Ammon's horn (tissue), 1 donor: ENCODE measurements around the gene HAVCR1.
"Not testable (repeated sequence)": the region's sequence is repeated elsewhere in the genome, so short reads cannot be mapped to it uniquely, and the experiment has no call there.

Source experiments
- DNase-seq: peaks from one replicate; pipeline ENCODE4 v3.0.0-alpha.2; 2016; ENCODE audit warnings: low spot score

The HAVCR1 gene

DNA sequence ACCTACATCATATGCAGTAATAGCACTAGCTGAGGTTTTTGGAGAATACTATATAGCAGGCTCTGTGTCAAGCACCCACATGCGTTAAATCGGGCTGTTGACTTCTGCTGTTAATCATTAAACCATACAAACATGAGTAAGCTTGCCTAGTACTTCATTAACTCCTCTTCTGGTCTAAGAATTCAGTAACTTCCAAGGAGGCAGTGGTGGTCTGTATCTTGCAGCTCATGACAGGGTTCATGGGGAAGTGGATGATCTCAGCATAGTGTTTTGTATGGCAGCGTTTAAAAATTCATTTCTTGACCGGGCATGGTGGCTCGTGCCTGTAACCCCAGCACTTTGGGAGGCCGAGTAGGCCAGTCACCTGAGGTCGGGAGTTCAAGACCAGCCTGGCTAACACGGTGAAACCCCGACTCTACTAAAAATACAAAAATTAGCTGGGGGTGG lies at the start of gene HAVCR1:
Gene HAVCR1, minus strand, starts transcription at position 24 of the 447 bp plus-strand sequence. CDS start 1,173 bp downstream, outside the sequence.
- DNase-seq, result no peak

- no peak for DNase-seq
Measured at GRCh38 chr5:157107508-157107907, 48.6 kb upstream of the HAVCR1 start.

GRCh38 chr5:157106630-157107461 lies 47.9 kb upstream of the HAVCR1 start:
- DNase-seq, result peak; percentile 9

DNA sequence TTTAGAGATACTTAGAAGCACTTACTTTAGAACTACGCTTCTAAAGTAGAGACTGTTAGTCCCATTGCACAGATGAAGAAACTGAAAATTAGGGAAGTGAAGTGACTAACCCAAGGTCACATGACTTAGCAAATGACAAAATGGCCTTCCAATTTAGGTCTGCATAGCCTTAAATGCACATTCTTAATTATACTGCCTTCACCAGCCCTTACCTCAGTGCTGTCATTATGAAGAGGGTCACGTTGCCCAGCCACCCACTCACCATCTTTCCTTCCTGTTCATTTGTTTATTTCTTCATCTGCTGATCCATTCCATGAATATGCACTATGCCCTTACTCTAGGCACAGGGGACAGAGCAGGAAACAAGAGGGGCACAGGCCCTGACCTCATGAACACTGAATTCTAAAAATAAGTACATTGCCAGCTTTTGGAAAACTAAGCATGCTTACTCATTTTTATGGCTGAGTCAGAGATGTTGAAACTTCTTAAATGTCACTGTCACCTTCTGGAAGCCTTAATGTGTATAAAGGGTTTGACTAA lies 41.3 kb upstream of the HAVCR1 start:
- no peak for DNase-seq

DNA sequence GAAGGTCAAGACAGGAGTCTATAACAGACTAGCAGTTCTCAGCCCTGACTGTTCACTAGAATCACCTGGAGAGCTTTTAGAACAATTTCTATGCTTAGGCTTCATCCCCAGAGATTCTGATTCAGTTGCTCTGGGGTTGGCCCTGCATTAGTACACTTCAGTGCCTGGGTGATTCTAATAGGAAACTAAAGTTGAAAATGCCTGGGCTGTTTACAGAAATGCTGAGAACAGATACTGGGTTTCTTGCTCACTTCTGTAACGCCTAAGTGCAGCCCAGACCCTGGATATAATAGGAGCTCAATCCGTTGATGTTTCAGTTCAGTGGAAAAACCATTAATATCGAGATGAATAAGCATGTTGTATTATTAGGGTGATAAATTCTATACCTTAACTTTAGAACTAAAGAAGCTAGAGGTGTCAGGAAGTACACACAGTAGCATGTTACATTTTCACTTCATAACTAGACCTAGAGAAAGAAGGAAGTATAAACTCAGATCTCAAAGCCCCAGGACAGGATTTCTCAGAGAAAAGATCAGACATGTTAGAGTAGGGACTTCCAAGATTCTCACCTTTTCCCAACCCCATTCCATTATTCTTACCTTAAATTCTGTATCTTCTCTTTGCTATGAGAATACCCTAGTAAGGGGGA lies 29.6 kb upstream of the HAVCR1 start:
- DNase-seq, result no peak

GRCh38 chr5:157086751-157087359 lies 27.9 kb upstream of the HAVCR1 start:
- DNase-seq, result no peak

DNA sequence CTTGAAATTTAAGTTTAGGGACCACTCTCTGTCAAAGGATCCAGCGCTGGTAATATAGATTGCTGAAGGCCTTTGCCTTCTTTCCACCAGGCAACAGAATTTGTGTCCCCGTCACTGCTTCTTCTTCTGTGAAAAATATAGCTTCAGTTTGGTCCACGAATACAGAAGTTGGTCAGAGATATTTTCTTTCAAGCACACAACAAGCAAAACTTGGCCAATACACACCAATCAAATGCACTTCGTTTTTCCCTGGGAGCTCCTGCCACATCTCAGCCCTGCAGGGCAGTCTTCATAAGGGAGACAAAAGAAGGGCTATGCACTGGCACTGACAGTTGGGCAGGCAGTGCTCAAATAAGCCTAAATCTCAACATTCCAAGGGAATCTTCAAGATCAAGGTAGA lies 27.0 kb upstream of the HAVCR1 start:
- DNase-seq, result peak; percentile 48

DNA sequence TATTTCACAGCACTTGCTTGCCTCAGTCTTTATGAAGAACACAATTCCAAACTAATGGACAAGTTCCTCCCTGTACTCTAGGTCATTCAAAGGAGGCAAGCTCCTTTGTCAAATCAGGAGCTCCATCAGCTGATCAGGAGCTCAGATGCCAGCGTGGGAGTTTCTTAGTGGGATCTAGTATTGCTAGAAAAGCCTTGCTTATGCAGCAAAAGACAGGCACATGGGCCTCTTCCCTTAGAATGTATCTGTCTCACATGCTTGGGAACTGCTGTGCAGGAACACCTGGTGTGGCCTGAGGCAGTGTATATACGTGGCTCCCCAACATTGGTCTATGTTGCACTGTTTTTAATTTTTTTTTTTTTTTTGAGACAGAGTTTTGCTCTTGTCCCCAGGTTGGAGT lies 21.4 kb upstream of the HAVCR1 start:
- no peak for DNase-seq

- peak; percentile 49 for DNase-seq
Measured at GRCh38 chr5:157076558-157076957, 17.6 kb upstream of the HAVCR1 start.

DNA sequence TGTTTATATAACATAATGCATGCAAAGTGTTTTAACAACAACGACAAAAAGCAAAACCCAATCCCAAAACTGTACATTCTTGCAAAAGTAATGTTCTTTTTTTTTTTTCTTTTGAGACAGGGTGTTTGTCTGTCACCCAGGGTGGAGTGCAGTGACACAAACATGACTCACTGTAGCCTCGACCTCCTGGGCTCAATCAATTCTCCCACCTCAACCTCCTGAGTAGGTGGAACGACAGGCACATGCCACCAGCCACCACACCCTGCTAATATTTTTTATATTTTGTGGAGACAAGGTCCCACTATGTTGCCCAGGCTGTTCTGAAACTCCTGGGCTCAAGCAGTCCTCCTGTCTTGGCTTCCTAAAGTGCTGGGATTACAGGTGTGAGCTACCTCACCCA lies 13.6 kb upstream of the HAVCR1 start:
- no peak for DNase-seq

DNA sequence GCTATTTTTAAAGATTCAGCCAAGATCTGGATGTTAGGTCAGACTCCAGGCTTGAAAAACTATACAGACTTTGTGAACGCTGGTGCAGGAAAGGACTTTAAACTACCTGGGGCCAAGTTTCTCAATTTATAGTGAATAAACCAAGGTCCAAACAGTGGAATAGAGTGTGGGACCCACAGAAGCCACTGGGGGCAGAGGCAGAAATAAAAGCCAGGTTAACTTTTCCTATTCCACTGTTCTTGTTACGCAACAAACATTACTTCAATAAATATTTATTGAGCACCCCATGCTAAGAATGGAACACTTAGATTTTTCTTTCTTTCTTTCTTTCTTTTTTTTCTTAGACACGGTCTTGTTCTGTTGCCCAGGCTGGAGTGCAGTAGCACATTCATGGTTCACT lies 11.0 kb upstream of the HAVCR1 start:
- no peak for DNase-seq

DNA sequence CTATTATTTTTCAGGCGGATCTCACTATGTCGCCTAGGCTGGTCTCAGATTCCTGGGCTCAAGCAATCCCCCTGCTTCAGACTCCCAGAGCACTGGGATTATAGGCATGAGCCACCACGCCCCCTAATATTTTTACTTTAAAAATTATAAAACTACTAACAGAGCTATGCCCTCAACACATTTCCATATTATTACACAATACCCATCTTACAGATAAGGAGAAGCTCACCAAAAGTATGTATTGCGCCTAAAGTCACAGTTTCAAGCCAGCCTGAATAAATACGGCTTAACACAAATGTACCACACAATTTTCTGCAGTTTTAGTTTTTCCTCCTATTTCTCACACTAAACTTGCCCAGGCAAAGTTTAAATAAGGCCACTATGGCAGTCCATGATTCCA lies 9.9 kb upstream of the HAVCR1 start:
- no peak for DNase-seq

DNA sequence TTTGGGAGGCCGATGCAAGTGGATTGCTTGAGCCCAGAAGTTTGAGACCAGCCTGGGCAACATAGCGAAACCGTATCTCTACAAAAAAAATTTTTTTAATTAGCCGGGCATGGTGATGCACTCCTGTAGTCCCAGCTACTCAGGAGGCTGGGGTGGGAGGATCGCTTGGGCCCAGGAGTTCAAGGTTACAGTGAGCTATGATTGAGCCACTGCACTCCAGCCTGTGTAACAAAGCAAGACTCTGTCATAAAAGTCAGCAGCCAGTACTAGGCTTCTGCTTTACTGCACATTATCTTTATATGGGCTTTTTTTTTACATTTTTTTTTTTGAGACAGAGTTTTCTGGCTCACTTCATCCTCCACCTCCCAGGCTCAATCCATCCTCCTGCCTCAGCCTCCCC lies 9.4 kb upstream of the HAVCR1 start:
- DNase-seq, result no peak

- no peak for DNase-seq
Measured at GRCh38 chr5:157067005-157067404, 8.1 kb upstream of the HAVCR1 start.

- no peak for DNase-seq
Measured at GRCh38 chr5:157066080-157066479, 7.2 kb upstream of the HAVCR1 start.

GRCh38 chr5:157063776-157064430 lies 5.0 kb upstream of the HAVCR1 start:
- no peak for DNase-seq

DNA sequence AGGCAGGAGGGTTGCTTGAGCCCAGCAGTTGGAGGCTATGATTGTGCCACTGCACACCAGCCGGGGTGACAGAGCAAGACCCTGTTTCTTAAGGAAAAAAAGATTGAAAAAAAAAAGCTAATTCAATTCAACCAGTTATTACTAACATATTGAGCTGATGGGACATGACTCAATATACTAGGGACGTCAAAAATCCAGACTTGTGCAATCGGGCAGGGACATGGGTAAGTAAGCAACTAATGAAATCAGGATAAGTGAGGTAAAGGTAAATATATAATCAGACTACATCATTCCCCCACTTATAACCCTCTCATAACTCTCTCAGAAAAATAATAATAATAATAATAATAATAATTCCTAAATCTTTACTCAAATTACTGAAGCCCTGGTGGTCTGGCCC lies 975 bp upstream of the HAVCR1 start:
- DNase-seq, result no peak

- no peak for DNase-seq
Measured at GRCh38 chr5:157057459-157058370, 1.2 kb downstream of the HAVCR1 start.

DNA sequence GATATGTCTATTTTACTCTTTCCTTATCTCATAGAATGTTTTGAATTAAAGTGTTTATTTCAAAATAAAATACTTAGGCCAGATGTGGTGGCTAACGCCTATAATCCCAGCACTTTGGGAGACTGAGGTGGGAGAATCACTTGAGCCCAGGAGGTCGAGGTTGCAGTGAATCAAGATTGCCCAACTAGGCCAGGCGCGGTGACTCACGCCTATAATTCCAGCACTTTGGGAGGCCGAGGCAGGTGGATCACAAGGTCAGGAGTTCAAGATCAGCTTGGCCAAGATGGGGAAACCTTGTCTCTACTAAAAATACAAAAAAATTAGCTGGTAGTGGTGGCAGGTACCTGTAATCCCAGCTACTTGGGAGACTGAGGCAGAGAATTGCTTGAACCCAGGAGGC lies 2.1 kb downstream of the HAVCR1 start:
- DNase-seq, result not testable (repeated sequence)

DNA sequence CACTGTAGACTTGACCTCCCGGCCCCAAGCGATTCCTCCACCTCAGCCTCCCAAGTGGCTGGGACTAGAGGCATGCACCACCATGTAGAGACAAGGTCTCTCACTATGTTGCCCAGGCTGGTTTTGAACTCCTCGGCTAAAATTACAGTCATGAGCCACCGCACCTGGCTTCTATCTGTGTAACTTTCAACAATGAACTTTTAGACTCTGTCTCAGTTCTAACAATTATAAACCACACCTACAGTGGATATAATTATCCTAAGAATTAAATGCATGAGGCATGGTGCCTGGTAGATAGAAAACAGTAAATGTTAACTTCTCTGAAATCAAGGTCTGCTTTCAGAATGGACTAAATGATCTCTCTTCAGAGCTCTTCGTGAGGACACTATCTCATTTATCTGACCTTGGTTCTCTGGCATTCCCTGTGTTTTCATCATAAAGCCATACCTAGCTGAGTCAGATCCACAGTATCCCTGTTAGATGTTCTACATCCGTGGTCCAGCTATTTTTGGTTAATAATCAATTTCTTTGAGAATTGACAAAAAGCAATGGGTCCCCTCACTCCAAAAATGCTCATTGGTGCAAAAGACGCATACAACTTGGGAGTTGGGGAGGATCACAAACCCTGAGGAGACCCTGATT lies 7.2 kb downstream of the HAVCR1 start:
- no peak for DNase-seq

GRCh38 chr5:157050050-157050449 lies 8.9 kb downstream of the HAVCR1 start:
- peak; percentile 27 for DNase-seq
